IMR-90 (cell line): ENCODE results near the gene KCNN3. TPM values are rescaled to one million over a fixed set of nuclear protein-coding genes. Genes with fewer than 3 reads are reported as not detected.
A peak's percentile ranks its signal among the peaks of the same experiment; 100 is the strongest.

Source experiments
- ATAC-seq: fragments of 200-7000 bp; cut with Tn5 transposase; 2 replicates; pipeline ENCODE4 v1.9.1; 2020; ENCODE audit warnings: low read depth, mild to moderate bottlenecking, moderate library complexity
- BruUV-seq: library from RNA; stranded (reverse); fragments of 400-500 nt; replicated peaks from 2 replicates; lab custom pipeline; 2021; lab: Mats Ljungman, UMichigan
- CTCF ChIA-PET: fragments of 300-600 bp; formaldehyde crosslinking; extraction: SDS; loops from one replicate; lab custom pipeline; 2021; ENCODE audit warnings: antibody characterized with exemption; lab: Yijun Ruan, JAX
- POLR2A ChIA-PET: fragments of 300-600 bp; sonication (Branson Sonifier 250); formaldehyde crosslinking; loops from one replicate; lab custom pipeline; 2022; ENCODE audit warnings: antibody characterized with exemption; ENCODE audit not compliant: unreplicated experiment; lab: Charles Lee
- DNase-seq: peaks from one replicate; pipeline ENCODE4 v3.0.0; 2013
- H2AFZ ChIP-seq: replicated peaks from 2 replicates; pipeline ENCODE3; 2013; ENCODE audit warnings: low read length, mild to moderate bottlenecking; ENCODE audit not compliant: poor library complexity
- H2AK5ac ChIP-seq: 2 replicates; pipeline ENCODE4 v1.6.1; 2013; ENCODE audit warnings: low read depth, low read length, inconsistent platforms
- H2AK9ac ChIP-seq: replicated peaks from 2 replicates; pipeline ENCODE3; 2013; ENCODE audit warnings: mild to moderate bottlenecking, low read depth, low read length, moderate library complexity; ENCODE audit not compliant: poor library complexity
- H2BK120ac ChIP-seq: 2 replicates; pipeline ENCODE4 v1.6.1; 2013; ENCODE audit warnings: low read depth, low read length, inconsistent platforms
- H2BK15ac ChIP-seq: 3 replicates; pipeline ENCODE4 v1.6.1; 2013; ENCODE audit warnings: low read depth, low read length, inconsistent platforms
- H2BK20ac ChIP-seq: 2 replicates; pipeline ENCODE4 v1.6.1; 2013; ENCODE audit warnings: low read depth, mild to moderate bottlenecking, inconsistent platforms, low read length, moderate library complexity
- H2BK5ac ChIP-seq: 2 replicates; pipeline ENCODE4 v1.6.1; 2013; ENCODE audit warnings: mild to moderate bottlenecking, low read depth, low read length, inconsistent platforms; ENCODE audit not compliant: poor library complexity, severe bottlenecking
- H3K14ac ChIP-seq: replicated peaks from 2 replicates; pipeline ENCODE4 v1.6.1; 2013; ENCODE audit warnings: low read depth, low read length, inconsistent platforms
- H3K18ac ChIP-seq: 2 replicates; pipeline ENCODE4 v1.6.1; 2013; ENCODE audit warnings: low read depth, low read length, control low read depth
- H3K23ac ChIP-seq: 2 replicates; pipeline ENCODE4 v1.6.1; 2013; ENCODE audit warnings: low read depth, low read length, inconsistent platforms
- H3K27ac ChIP-seq: 2 replicates; pipeline ENCODE4 v1.5.1; 2013; ENCODE audit warnings: mild to moderate bottlenecking, control low read depth, low read length; ENCODE audit not compliant: insufficient read depth
- H3K27me3 ChIP-seq: 2 replicates; pipeline ENCODE4 v1.6.1; 2013; ENCODE audit warnings: low read length; ENCODE audit not compliant: control insufficient read depth, insufficient read depth
- H3K36me3 ChIP-seq: 2 replicates; pipeline ENCODE4 v1.6.1; 2013; ENCODE audit warnings: low read length, mixed read lengths; ENCODE audit not compliant: control insufficient read depth, insufficient read depth
- H3K4ac ChIP-seq: 2 replicates; pipeline ENCODE4 v1.6.1; 2013; ENCODE audit warnings: low read depth, low read length, inconsistent platforms
- H3K4me1 ChIP-seq: 2 replicates; pipeline ENCODE4 v1.6.1; 2013; ENCODE audit warnings: low read length, mixed read lengths; ENCODE audit not compliant: control insufficient read depth, insufficient read depth
- H3K4me2 ChIP-seq: 2 replicates; pipeline ENCODE4 v1.6.1; 2013; ENCODE audit warnings: low read depth, mild to moderate bottlenecking, control low read depth, low read length, moderate library complexity
- H3K4me3 ChIP-seq: 2 replicates; pipeline ENCODE4 v1.5.1; 2013; ENCODE audit warnings: low read depth, mild to moderate bottlenecking, control low read depth, low read length, moderate library complexity; ENCODE audit not compliant: insufficient read depth
- H3K56ac ChIP-seq: 2 replicates; pipeline ENCODE4 v1.6.1; 2013; ENCODE audit warnings: low read length, inconsistent platforms; ENCODE audit not compliant: insufficient read depth; ENCODE audit errors: extremely low read depth
- H3K79me1 ChIP-seq, 2 experiments: 2 replicates each; pipeline ENCODE4 v1.6.1; 2013; ENCODE audit warnings: low read length in 2 of 2, inconsistent platforms in 1 of 2, low read depth in 1 of 2
- H3K9ac ChIP-seq: 2 replicates; pipeline ENCODE4 v1.6.1; 2013; ENCODE audit warnings: low read depth, low read length, control low read depth
- H3K9me1 ChIP-seq: 2 replicates; pipeline ENCODE4 v1.6.1; 2013; ENCODE audit warnings: low read length, inconsistent platforms; ENCODE audit not compliant: insufficient read depth
- H3K9me3 ChIP-seq: 2 replicates; pipeline ENCODE4 v1.6.1; 2013; ENCODE audit warnings: low read length; ENCODE audit not compliant: control insufficient read depth, insufficient read depth
- H4K20me1 ChIP-seq: 2 replicates; pipeline ENCODE4 v1.6.1; 2013; ENCODE audit warnings: low read length, inconsistent platforms; ENCODE audit not compliant: insufficient read depth
- H4K5ac ChIP-seq: 2 replicates; pipeline ENCODE4 v1.6.1; 2013; ENCODE audit warnings: mild to moderate bottlenecking, low read depth, low read length, control low read depth
- H4K8ac ChIP-seq, 2 experiments: 2 replicates each; pipeline ENCODE4 v1.6.1; 2013; ENCODE audit warnings: low read depth in 2 of 2, low read length in 2 of 2, control low read depth in 1 of 2, inconsistent platforms in 1 of 2
- H4K91ac ChIP-seq: 2 replicates; pipeline ENCODE4 v1.6.1; 2013; ENCODE audit warnings: low read depth, low read length, inconsistent platforms; ENCODE audit not compliant: insufficient read depth
- BHLHE40 ChIP-seq: fragments of 150-350 bp; IDR thresholded peaks from 2 replicates; pipeline ENCODE4 v1.6.1; 2016; ENCODE audit warnings: mild to moderate bottlenecking, low read depth, low read length
- CHD1 ChIP-seq: IDR thresholded peaks from 2 replicates; pipeline ENCODE4 v1.6.1; 2012; ENCODE audit warnings: low read depth, low read length, improper control_type of control experiment
- MAZ ChIP-seq: IDR thresholded peaks from 2 replicates; pipeline ENCODE4 v1.6.1; 2012; ENCODE audit warnings: low read depth, mild to moderate bottlenecking, low read length, improper control_type of control experiment, moderate library complexity, borderline replicate concordance
- RAD21 ChIP-seq: IDR thresholded peaks from 2 replicates; pipeline ENCODE4 v1.6.1; 2012; ENCODE audit warnings: low read length, improper control_type of control experiment
- RCOR1 ChIP-seq: IDR thresholded peaks from 2 replicates; pipeline ENCODE4 v1.6.1; 2012; ENCODE audit warnings: mild to moderate bottlenecking, low read length, improper control_type of control experiment; ENCODE audit not compliant: insufficient replicate concordance
- RFX5 ChIP-seq: IDR thresholded peaks from 2 replicates; pipeline ENCODE4 v1.8.0; 2012; ENCODE audit warnings: low read depth, mild to moderate bottlenecking, low read length, moderate library complexity
- SMC3 ChIP-seq: fragments of 150-350 bp; IDR thresholded peaks from 2 replicates; pipeline ENCODE4 v1.6.1; 2016; ENCODE audit warnings: low read depth, mild to moderate bottlenecking, antibody characterized with exemption, low read length, moderate library complexity
- WGBS, 2 experiments: methylation state at CpG; one replicate each; pipeline versions ENCODE4 v1.1.5 to v1.1.7; 2013; ENCODE audit warnings: missing lambda C conversion rate in 2 of 2; ENCODE audit not compliant: insufficient read length in 1 of 2; ENCODE audit errors: extremely low coverage in 2 of 2; 5-methylcytosine and 5-hydroxymethylcytosine counted together
- dilution Hi-C: fragments of 300-500 bp; cut with HindIII; formaldehyde crosslinking; loops from one replicate; pipeline ENCODE4 v1.14.3; 2018; ENCODE audit warnings: low sequenced_read_pairs; ENCODE audit not compliant: unreplicated experiment
- in situ Hi-C: fragments of 300-500 bp; cut with MboI; formaldehyde crosslinking; loops from 3 replicates; pipeline ENCODE4 v1.14.3; 2019; ENCODE audit warnings: low sequenced_read_pairs, inconsistent platforms, mixed read lengths
- intact Hi-C: fragments of 100-400 bp; cut with micrococcal nuclease; formaldehyde crosslinking; loops from 2 replicates; pipeline ENCODE4 v1.10.0; 2022
- polyA plus RNA-seq, 3 experiments: library from polyadenylated mRNA; depleted of rRNA; stranded (reverse); fragments of >200 nt; gene quantifications; 2 replicates each; pipeline ENCODE4 v1.2.3, GENCODE V29; 2012; ENCODE audit warnings: low replicate concordance in 1 of 3
- total RNA-seq: library from RNA; depleted of rRNA; stranded (reverse); fragments of >200 nt; gene quantifications from 2 replicates; pipeline ENCODE4 v1.2.3, GENCODE V29; 2012
- TF ChIP-seq, protein P1 (sequence below): conservative IDR thresholded peaks from 2 replicates; pipeline ENCODE4 v1.5.1; 2012; ENCODE audit warnings: mild to moderate bottlenecking, low read depth, low read length, improper control_type of control experiment

Gene KCNN3
- total and polyA plus RNA-seq, 2 of the 4 experiments (the other 2 are of a cell fraction) = 0.02 TPM; not detected in 1

DNA sequence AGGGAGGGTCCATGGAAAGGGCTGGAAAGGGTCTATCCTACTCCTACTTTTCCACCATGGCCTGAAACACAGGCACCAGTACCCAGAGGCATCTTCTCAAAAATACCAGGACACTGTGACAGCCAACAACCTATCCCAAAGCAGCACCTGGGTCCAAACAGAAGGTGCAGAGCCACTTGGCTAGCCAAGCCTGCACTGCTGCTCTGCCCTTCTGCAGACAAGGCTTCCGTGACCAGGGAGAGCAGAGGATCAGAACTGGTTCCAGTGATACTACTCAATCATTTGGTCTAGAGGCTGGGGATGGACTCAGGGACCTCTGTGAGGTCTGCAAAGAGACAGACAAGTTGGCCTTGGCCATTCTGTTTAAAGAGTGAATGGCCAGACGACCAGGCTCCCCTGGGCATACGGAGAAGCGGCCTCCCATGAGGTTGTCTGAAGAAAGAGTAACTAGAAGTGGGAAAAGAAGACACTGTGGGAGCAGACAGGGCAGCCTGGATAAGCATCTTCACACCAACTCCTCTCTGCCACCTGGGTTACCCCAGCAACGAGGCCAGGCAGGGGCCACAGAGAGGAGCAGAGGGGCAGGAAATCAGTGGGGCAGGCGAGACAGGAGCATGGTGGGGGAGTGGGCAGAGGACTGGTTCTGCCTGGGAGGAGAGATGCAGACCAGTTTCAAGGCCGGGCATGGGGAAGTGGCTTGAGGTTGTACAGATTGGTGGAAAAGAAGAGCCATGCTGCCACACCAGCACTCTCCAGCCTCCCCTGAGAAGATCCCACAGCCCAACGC, 5.7 kb downstream of the KCNN3 start (continued):
- no peak for TF ChIP-seq RFX5

DNA sequence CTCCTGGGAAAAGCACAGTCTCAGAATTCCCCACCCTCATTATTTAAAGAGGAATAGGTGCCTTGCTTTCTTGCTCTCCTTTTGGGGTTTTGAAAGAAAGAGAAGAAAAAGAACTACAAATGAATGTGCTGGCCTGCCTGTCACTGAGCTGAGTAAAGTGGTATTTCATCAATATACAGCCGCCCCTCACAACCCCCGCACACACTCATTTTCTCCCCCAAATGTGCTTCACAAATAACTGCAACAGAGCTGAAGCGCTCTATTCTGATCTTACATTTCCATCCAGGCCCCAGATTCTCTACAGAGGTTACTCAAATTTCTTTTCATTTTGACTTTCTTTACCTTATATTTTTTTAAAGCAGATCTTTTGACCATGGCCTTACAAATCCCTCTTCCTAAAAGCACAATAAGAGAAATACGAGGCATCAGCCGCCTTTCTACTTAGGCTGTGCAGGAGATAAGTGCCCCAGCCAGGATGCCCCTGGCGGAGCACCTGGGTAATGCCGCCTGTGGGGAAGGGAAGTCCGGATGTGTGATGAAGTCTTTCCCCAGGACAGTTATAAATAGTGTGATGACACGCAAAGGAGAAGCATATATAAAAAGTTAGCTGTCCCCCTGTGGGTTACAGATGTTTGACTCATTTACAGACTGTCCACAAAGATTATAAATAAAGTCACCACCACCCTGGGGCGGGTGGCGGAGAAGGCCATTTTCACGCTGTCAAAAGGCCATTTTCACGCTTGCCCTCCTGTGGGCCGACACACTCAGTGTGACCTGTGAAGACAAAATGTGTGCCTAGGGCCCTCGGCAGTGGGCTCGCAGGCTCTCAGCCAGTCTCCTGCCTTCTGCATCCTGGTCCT, 6.5 kb downstream of the KCNN3 start:
- no TSS peak for BruUV-seq
- ATAC-seq = peak; percentile 71
- Histone ChIP-seq H4K20me1 (peaks cover 3% of the 10 kb centered on the region; the same call in 1 of the 2 replicates), H3K14ac (no peak overlapping the region), H4K5ac (no peak overlapping the region), H2BK5ac (no peak overlapping the region), H3K4ac (no peak overlapping the region), H2AK5ac (0 out of 2 replicates have a peak overlapping the region, but pooled peaks have one; percentile 11), H3K18ac (no peak overlapping the region), H2BK20ac (no peak overlapping the region; the same call in 1 of the 2 replicates), H3K27me3 (peaks cover 34% of the 10 kb centered on the region), H3K9ac (no peak overlapping the region), H2BK15ac (0 out of 3 replicates have a peak overlapping the region, but pooled peaks have one; percentile 59), H2AFZ (peak overlapping the region; percentile 12), H2BK120ac (no peak overlapping the region), H3K9me1 (peaks cover 8% of the 10 kb centered on the region; the same call in 1 of the 2 replicates), H3K79me1 (no peaks in the 10 kb centered on the region), H2AK9ac (no peak overlapping the region), H3K4me1 (peaks cover 20% of the 10 kb centered on the region), H3K4me2 (no peak overlapping the region), H3K36me3 (no peaks in the 10 kb centered on the region), H3K9me3 (peaks cover 2% of the 10 kb centered on the region; the same call in 1 of the 2 replicates), H4K8ac (no peak overlapping the region), H4K91ac (no peak overlapping the region), H3K56ac (no peak overlapping the region), H3K4me3 (no peak overlapping the region), H3K23ac (no peak overlapping the region), H3K27ac (no peak overlapping the region)
- in situ Hi-C loops = no loop called here
- peak; percentile 8 for TF ChIP-seq RCOR1
- TF ChIP-seq CHD1 = no peak
- peak; percentile 57 for TF ChIP-seq RAD21
- 0 out of 2 replicates have a peak, but pooled peaks have one; percentile 14 for TF ChIP-seq BHLHE40
- TF ChIP-seq MAZ = no peak; the same call in 1 of the 2 replicates
- peak; percentile 34 for TF ChIP-seq SMC3
- TF ChIP-seq, protein P1, sequence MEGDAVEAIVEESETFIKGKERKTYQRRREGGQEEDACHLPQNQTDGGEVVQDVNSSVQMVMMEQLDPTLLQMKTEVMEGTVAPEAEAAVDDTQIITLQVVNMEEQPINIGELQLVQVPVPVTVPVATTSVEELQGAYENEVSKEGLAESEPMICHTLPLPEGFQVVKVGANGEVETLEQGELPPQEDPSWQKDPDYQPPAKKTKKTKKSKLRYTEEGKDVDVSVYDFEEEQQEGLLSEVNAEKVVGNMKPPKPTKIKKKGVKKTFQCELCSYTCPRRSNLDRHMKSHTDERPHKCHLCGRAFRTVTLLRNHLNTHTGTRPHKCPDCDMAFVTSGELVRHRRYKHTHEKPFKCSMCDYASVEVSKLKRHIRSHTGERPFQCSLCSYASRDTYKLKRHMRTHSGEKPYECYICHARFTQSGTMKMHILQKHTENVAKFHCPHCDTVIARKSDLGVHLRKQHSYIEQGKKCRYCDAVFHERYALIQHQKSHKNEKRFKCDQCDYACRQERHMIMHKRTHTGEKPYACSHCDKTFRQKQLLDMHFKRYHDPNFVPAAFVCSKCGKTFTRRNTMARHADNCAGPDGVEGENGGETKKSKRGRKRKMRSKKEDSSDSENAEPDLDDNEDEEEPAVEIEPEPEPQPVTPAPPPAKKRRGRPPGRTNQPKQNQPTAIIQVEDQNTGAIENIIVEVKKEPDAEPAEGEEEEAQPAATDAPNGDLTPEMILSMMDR = peak; percentile 71
- DNase-seq = peak; percentile 75
- dilution Hi-C loops = no loop called here
- POLR2A ChIA-PET = no interaction called here
- intact Hi-C loops = loop anchor here (5.0 kb wide), 1 partner anchor 96 kb away; no protein-coding TSS in a partner anchor
- CTCF ChIA-PET = interaction anchor here (0.6 to 2.5 kb wide), 4 partner anchors 11 to 15 kb away, joined by 3 to 13 read pairs (median 4); no protein-coding TSS in a partner anchor
- WGBS, 2 experiments = 40% methylated on average over 6 of the region's 16 CpGs; no CpG with 5 or more reads in 1 of the 2 experiments
